Measurements from ENCODE around the gene AKNA. TPM values are rescaled to one million over a fixed set of nuclear protein-coding genes. Genes with fewer than 3 reads are reported as not detected.

AKNA gene
- total and polyA plus RNA-seq, 2 of the 8 experiments (the other 6 are each of a cell fraction or from before 2014, with no cell fraction given): 21.0 to 27.4 TPM

- ChIA-PET POLR2A (ENCODE audit: partially characterized antibody) (no interaction called here), CTCF (ENCODE audit: partially characterized antibody) (interaction anchor here (0.9 to 1.3 kb wide), 2 partner anchors 9 to 154 kb away, joined by 4 read pairs; partner anchors contain the start of gene COL27A1)
- Histone ChIP-seq H3K27me3 (replicated peaks in 1 of 4; ENCODE audit: control insufficient read depth in 3 of 4, extremely low read depth in 1 of 4, insufficient read depth in 3 of 4, low read length in 3 of 4) (no peaks in the 10 kb centered on the region), H3K4me1 (replicated peaks in 1 of 4; ENCODE audit: control insufficient read depth in 3 of 4, insufficient read depth in 4 of 4, low read length in 3 of 4) (no peaks in the 10 kb centered on the region; a peak in 2 of 7 replicates), H3K27ac (ENCODE audit: low read depth, low read length) (no peak overlapping the region), H3K36me3 (ENCODE audit: control insufficient read depth in 2 of 4, insufficient read depth in 4 of 4, low read length in 3 of 4) (no peaks in the 10 kb centered on the region; a peak in 2 of 8 replicates), H3K79me2 (ENCODE audit: control insufficient read depth in 1 of 2, insufficient read depth in 2 of 2, low read length in 2 of 2) (no peaks in the 10 kb centered on the region), H2AK5ac (ENCODE audit: low read depth, low read length) (no peak overlapping the region), H3K4ac (replicated peaks; ENCODE audit: insufficient read length, low read depth, low read length) (no peak overlapping the region), H4K20me1 (replicated peaks in 1 of 2; ENCODE audit: control insufficient read depth in 1 of 2, insufficient read depth in 2 of 2, low read length in 2 of 2) (no peaks in the 10 kb centered on the region), H2BK120ac (replicated peaks; ENCODE audit: low read depth, low read length) (no peak overlapping the region), H2AFZ (ENCODE audit: low read length) (no peak overlapping the region), H3K4me3 (ENCODE audit: extremely low read depth in 1 of 4, insufficient read depth in 2 of 4, low read depth in 3 of 4, low read length in 4 of 4) (no peak overlapping the region), H2BK15ac (ENCODE audit: low read length) (no peak overlapping the region), H3K4me2 (ENCODE audit: insufficient read depth in 1 of 2, low read depth in 2 of 2, low read length in 2 of 2) (no peak overlapping the region), H3K14ac (ENCODE audit: insufficient read length) (no peak overlapping the region), H4K8ac (ENCODE audit: extremely low read depth, insufficient read depth, low read length) (no peak overlapping the region), H4K91ac (replicated peaks; ENCODE audit: insufficient read length, low read length) (no peak overlapping the region), H2BK12ac (ENCODE audit: low read depth, low read length) (no peak overlapping the region), H3K56ac (replicated peaks; ENCODE audit: insufficient read length, low read depth, low read length) (no peak overlapping the region), H3K9ac (replicated peaks in 1 of 4; ENCODE audit: extremely low read depth in 1 of 4, low read depth in 3 of 4, low read length in 3 of 4) (no peak overlapping the region), H3K9me3 (ENCODE audit: insufficient read depth in 2 of 2, low read depth in 1 of 2, low read length in 1 of 2) (no peaks in the 10 kb centered on the region), H3K23me2 (ENCODE audit: low read depth, low read length) (no peaks in the 10 kb centered on the region), H4K5ac (ENCODE audit: insufficient read length, low read depth, low read length) (no peak overlapping the region), H2BK5ac (ENCODE audit: low read depth, low read length) (no peak overlapping the region), H3K23ac (ENCODE audit: insufficient read length) (no peak overlapping the region), H3K18ac (ENCODE audit: extremely low read depth, low read length) (no peak overlapping the region), H3K79me1 (ENCODE audit: low read depth, low read length) (no peaks in the 10 kb centered on the region), H2BK20ac (ENCODE audit: low read length) (no peak overlapping the region)
- FAIRE-seq: no peak
- DNase-seq (ENCODE audit: low read depth in 1 of 2, low spot score in 2 of 2): peak in 1 of 2 experiments; percentile 20
- WGBS, 2 experiments (ENCODE audit: extremely low coverage in 1 of 2, insufficient coverage in 1 of 2, insufficient read length in 1 of 2, insufficient replicate concordance in 2 of 2, low coverage in 1 of 2, low lambda C conversion rate in 2 of 2, missing lambda C conversion rate in 1 of 2): 90% methylated on average over 9 of the region's 13 CpGs; no CpG with 5 or more reads in 1 of the 2 experiments
- TF ChIP-seq YY1 (IDR thresholded peaks at IDR 0.05; ENCODE audit: low read depth, low read length) (no peak), RBBP5 (IDR thresholded peaks at IDR 0.05; ENCODE audit: borderline replicate concordance, low read depth, low read length) (no peak), GTF2F1 (IDR thresholded peaks at IDR 0.05; ENCODE audit: borderline replicate concordance, low read depth, low read length) (no peak), SIRT6 (IDR thresholded peaks at IDR 0.05; ENCODE audit: low read length) (no peak), KDM4A (IDR thresholded peaks at IDR 0.05; ENCODE audit: low read depth, low read length, severe bottlenecking) (no peak), NANOG (IDR thresholded peaks at IDR 0.05; ENCODE audit: insufficient read depth, low read depth, low read length, poor library complexity, severe bottlenecking) (no peak), ZNF274 (IDR thresholded peaks at IDR 0.05; ENCODE audit: borderline replicate concordance, extremely low read depth, low read length) (no peak), POLR2AphosphoS5 (IDR thresholded peaks at IDR 0.05; ENCODE audit: low read depth, low read length) (no peak), BRCA1 (IDR thresholded peaks at IDR 0.05; ENCODE audit: low read depth, low read length) (no peak), ASH2L (IDR thresholded peaks at IDR 0.05; ENCODE audit: low read length) (no peak)
These were observed 78.7 kb downstream of the AKNA start for GRCh38 chr9:114309096-114309495.
